Ramos (cell line): ENCODE results near the gene TSPAN14.

Experiments used
- in situ Hi-C: fragments of 300-500 bp; cut with MboI; formaldehyde crosslinking; loops from one replicate; pipeline ENCODE4 v1.14.3; 2022; ENCODE audit warnings: low sequenced_read_pairs; ENCODE audit not compliant: unreplicated experiment

TSPAN14 gene

DNA sequence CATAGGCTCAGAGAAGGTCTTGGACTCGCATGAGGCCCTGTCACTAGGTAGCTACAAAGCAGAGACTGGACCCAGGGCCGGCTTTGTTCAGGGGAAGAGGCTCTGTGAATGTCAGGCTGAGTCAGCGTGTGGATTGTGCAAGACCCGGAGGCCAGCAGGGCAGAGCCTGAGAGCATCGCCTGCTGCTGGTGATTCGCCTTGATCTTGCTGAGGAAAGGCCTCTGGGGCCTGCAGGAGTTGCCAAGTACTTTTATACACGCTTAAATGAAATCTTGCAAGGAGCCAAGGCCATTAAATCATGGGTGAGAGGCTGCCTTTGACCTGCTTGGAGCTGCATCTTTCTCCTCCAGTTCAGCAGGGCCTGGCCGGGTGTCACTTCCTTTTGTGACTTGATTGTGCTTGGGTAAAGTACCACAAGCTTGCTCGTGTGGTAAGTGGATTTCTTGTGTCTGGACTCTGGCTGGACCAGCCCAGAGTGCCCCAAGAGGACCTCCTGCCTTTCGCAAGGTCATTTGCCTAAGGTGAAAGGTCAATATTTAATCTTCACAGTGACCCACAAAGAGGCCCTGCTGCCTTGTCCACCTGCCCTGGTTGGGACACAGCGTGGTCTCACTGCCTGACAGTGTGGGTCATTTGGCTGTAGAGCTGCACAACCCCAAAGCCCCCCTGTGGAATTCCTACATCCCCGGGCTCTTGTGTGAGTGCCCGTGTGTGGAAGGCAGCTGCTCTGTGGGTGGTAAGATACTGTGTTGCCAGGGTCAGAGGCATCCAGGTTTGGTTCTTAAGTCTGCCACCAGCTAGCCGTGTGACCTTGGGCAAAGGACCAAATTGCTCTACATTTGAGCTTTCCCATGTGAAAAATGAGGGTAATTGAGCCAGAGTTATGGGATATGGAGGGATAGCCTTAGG is 45.0 kb downstream of the TSPAN14 start:
- in situ Hi-C loops = no loop called here

DNA sequence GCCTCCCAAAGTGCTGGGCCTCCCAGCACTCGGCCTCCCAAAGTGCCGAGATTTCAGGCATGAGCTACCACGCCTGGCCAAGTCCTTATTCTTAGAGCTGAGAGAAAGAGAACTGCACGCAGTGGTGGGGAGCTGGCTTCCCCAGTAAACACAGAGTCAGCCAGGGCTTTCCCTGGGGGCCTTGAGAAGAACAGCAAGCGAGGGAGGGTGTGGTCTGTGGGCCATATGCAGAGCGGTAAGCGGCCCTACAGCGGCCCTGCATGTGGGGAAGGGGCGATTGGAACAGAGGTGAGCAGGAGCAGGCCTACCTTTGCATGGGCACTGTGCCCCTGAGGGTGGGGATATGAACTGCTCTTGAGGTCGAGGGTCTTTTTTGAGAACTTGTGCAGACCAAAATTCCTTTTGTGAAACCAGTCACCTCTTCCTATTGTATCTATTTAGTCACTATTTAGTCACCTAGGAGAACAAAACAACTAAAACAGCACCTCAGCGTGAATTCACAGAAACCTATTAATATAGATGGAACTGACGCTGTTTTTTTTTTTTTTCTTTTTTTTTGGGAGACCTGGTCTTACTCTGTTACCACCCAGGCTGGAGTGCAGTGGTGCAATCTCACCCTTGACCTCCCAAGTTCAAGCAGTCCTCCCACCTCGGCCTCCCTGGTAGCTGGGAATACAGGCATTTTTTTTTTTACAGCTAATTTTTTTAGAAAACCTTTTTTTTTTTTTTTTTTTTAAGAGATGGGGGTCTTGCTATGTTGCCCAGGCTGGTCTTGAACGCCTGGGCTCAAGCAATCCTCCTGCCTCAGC is 46.7 kb downstream of the TSPAN14 start:
- in situ Hi-C loops = no loop called here

DNA sequence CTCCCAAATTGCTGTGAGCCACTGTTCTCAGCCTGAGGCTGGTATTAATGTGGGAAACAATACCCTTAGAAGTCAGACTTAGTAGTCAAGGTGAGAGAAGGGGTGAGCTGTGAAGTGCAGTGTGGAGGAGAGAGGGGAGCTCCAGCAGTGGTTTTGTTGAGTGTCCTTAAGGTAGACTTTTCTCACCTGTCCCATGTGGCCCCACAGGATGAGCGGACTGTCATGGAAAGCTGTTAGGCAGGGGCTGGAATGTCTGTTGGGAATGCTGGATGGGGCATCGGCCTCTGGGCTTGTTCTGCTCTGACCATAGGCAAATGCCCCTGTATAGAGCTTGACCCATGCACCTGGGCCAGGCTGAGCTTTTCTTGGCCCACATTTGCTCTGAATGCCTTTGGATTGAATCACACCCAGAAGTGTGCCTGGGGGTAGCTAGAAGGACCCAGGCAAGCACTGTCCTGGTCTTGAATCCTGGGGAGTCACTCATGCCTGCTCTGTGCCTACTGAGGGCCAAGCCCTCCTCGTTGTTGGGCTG is 47.3 kb downstream of the TSPAN14 start:
- in situ Hi-C loops = no loop called here

DNA sequence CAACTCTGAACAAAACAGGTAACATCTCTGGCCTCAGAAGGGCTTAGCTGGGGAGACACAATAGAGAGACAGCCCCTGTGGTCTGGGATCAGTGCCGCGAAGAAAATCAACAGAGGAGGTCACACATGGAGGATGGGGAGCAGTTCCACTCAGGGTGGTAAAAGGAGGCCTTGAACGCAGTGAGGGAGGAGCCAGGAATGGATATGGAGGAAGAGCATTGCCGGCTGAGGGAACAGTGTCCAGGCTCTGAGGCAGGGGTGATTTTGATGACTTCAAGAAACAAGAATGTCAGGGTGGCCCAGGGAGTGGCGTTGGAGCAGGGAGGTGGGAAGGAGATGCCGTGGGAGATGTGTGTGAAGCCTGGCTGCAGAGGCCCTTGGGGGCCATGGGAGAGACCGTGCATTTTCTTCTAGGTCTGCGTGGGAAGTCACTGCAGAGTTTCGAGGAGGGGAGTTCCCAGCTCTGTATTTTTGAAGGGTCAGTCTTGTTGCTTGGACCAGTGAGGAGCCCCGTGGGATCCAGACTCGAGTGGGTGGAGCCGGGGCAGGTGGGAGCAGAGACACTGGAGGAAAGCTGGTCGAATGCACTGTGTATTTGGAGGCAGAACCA is 47.9 kb downstream of the TSPAN14 start:
- in situ Hi-C loops = no loop called here

DNA sequence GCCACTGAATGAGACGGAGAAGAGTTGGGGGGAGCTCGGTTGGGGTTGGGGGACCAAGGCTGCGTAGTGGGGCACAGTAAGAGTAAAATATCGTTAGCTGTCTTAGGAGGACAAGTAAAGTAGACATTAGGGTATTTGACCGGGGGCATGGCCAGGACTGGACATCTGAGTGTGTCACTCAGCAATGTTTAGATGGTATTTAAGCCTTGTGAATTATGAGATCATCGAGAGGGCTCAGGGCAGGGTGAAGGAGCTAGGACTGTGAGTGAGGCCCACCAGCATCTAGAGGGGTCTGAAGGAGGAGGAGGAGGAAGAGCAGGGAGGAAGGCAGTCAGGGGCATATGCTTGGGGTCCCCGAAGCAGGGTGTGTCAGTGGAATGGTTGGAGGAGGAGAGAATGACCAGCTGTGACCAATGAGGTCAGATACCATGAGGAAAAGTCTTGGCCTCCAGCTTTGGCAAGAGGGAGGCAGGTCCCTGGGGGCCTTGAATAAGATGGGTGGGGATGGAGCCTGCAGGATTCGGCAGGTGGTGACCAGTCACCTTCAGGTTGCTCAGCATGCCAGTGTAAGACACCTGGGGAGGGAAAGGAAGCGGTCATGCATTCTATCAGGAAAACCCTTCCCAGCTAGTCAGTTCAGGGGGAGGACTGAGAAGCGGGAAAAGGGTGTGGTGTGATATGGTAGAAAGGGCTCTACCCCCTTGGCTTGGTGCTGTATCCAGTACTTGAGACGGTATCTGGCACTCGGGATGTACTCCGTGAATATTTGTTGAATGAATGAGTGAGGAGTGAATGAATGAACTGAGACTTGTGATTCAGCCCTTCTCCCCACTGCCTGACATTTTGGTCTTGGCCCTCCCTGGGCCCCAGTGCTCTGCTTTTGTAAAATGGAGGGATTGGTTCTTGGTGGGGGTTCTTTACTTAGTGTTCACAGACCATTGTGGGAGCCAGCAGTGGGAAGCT is 48.8 kb downstream of the TSPAN14 start:
- in situ Hi-C loops = no loop called here

DNA sequence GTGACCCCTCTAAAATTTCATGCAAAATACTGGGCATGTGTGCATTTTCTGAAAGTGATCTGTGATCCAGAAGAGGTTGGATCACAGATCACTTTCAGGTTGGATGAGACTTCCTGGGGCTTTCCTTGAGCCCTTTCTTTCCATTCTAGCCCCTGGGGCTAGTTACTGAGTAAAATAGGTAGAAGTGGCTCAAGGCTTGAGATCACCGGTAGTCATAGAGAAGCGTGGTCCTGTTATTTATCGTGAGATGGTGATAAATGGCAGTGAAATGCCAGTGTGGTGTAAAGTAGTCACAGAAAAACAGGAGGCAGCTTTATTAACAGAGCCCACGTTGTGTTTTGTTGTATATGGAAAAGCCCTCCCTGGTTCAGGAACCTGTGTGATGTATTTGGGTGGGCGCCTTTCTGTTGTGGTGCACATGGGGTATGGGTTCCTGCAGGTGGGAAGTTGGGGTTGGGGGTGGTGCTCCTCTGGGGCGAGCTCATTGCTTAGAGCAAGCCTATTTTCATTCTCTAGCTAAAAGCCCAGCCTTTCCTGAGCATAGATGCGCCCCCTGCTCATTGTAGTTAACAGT is 49.6 kb downstream of the TSPAN14 start:
- in situ Hi-C loops = no loop called here

DNA sequence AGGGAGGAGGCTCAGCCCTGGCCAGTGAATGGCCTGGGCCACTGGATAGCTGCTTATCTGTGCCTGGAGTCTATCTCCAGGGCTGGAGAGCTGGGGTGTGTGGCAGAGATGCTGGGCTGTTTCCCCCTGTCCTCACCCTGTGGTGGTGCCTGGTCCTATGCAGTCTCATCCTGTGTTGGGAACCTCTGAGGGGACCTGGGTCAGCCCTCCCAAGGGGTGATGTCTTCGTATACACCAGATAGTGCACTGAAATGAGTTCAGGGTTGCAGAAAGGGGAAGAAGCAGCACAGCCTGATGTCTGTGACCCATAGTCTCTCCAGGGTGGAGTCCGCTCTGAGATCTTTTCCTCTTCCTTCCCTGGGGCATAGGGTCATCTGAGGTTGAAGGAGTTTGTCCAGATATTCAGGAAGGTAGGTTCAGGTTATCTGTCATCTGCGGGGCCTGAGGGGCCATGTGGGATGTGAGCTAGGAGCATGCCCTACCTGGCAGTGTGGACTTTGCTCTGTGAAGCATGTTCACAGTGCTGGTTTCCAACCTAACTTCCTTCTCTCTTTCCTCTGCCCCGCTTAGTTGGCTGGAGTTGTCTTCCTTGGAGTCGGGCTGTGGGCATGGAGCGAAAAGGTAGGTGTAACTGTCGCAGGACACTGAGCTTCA is 50.2 kb downstream of the TSPAN14 start:
- in situ Hi-C loops = no loop called here

DNA sequence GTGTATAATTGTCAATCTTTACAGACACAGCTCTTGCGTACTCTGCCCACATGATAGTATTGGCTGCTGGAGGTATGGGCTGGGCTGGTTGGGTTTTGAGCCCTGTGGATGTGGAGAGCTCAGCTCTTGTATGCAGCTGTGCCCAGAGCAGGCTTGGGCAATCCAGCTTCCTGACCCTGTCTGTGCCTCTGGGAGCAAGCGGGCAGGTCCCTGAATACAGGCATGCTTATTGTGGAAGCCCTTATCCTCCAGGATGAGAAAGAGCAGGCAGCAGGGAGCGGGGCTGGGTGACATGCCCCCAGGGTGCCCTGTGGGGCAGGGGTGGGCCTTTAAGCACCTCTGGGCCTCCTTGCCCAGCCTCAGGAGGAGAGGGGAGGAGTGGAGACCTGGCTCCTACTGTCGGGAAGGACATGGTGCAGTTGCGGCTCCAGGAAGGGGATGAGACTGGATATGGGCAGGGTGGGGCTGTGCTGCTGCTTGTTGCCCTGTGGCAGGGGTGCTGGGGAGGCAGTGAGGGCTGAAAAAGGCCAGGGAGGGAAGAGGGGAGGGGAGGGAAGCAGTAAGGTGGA is 50.9 kb downstream of the TSPAN14 start:
- in situ Hi-C loops = loop anchor here (5.0 kb wide), 1 partner anchor 58 kb away; no protein-coding TSS in a partner anchor

DNA sequence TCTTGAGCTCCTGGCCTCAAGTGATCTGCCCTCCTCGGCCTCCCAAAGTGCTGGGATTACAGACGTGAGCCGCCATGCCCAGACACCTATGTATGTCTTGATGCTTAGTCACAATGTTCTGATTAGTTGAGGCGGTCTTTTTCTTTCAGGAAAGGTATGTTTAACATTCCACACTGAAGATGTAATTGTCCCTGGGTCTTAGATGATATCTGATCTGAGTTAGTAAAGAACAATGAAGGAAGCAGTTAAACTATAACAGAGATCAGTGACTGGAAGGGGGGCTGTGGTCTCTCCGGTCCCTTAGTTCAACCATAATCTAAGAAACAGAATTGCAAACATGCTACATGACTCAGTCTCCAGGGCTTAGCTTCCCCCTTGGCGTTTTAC is 52.1 kb downstream of the TSPAN14 start:
- in situ Hi-C loops = loop anchor here (5.0 kb wide), 1 partner anchor 59 kb away; no protein-coding TSS in a partner anchor

DNA sequence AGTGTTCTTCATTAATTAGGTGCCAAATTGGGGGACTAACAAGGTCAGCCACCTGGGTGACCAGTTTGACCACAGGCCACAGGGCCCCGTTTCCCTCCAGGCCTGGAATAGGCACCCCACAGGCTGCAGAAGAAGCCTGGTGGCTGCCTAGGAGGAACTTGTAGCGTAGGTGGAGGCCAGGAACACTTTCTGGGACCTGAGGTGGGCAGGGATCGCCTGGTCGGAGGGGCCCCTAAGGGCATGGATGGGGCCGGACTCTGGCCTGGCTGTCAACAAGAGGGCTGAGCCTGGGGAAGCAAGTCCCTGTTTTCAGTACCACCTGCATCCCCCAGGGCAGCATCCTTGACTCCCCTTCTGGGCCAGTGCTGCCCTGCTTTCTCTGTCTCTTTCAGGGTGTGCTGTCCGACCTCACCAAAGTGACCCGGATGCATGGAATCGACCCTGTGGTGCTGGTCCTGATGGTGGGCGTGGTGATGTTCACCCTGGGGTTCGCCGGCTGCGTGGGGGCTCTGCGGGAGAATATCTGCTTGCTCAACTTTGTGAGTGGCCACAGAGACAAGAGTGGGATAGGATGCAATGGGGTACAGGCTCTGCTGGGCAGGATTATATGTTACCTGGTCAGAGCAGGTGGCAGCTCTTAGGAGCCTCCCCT is 52.9 kb downstream of the TSPAN14 start:
- in situ Hi-C loops = loop anchor here (5.0 kb wide), 1 partner anchor 60 kb away; no protein-coding TSS in a partner anchor

DNA sequence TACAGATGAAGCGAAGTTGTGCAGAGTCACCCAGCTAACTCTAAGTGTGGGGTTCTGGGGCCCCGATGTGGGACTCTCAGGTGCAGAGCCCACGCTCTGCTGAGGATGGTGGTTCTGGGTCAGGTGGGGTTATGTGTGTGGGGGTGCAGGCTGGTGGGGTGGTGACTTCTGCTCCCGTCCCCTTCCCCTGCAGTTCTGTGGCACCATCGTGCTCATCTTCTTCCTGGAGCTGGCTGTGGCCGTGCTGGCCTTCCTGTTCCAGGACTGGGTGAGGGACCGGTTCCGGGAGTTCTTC is 54.9 kb downstream of the TSPAN14 start:
- in situ Hi-C loops = loop anchor here (5.0 kb wide), 1 partner anchor 62 kb away; no protein-coding TSS in a partner anchor

DNA sequence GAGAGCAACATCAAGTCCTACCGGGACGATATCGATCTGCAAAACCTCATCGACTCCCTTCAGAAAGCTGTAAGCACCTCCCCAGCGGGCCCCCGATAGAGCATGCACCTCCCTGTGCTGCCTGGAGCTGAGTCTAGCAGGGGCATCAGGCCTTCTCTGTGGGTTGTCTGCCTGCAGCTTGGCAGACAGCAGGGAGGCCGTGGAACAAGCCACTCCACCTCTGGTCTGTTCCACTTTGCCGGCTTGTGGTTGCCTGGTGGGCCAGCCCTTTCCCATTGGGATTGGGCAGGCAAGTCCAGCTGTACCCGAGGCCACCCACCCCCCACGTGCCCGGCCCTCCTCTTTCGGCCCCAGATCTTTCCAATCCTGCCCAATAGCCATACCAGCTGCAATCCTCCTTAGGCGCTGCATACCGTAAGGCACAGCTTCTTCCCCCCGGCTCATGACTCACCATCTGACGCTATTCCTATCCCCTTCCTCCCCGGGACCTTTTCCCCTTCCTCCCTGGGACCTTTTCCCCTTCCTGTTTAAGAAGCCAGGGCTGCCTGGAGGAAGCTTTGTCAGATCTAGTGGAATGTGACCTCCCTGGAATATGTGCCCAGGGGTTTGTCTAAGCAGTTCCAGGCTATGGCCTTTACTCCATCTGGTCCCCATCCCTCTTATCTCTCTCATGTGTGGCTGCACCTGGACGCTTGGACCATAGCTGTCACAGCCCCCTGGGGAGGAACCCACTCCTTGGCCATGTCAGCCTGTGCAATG is 55.5 kb downstream of the TSPAN14 start:
- in situ Hi-C loops = loop anchor here (5.0 kb wide), 1 partner anchor 62 kb away; no protein-coding TSS in a partner anchor

DNA sequence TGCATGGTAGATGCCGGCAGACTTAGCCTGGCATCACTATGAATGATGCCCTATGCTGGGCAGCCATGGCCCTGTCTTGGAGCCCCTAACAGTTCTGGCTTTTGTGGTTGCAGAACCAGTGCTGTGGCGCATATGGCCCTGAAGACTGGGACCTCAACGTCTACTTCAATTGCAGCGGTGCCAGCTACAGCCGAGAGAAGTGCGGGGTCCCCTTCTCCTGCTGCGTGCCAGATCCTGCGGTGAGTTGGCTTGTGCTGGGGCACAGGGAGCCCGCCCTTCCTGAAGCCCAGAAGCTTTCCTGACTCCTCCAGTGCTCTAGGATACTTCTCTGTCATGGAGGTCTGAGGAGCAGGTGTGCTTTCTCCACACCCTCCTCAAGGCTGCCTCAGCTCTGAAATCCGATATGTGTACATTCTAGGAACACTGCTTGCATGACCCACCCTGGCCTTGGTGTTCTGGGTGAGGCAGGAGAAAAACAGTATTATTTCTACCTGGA is 58.0 kb downstream of the TSPAN14 start:
- in situ Hi-C loops = no loop called here

DNA sequence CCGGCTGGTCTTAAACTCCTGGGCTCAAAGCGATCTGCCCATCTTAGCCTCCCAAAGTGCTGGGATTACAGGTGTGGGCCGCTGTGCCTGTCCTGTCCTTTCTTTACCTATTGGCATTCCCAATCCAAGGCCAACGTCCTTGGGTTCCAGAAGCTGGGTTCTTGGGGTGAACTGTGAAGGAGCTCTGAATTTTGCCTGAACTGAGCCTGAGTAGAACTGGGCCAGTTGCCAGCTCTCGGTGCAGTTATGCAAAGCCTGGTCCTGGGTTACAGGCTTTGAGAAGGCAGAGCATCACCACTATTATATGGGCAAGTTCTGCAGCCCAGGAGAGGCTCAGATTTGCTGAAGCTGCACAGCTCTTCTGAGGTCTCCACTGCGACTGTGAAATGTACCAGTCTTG is 59.0 kb downstream of the TSPAN14 start:
- in situ Hi-C loops = no loop called here

DNA sequence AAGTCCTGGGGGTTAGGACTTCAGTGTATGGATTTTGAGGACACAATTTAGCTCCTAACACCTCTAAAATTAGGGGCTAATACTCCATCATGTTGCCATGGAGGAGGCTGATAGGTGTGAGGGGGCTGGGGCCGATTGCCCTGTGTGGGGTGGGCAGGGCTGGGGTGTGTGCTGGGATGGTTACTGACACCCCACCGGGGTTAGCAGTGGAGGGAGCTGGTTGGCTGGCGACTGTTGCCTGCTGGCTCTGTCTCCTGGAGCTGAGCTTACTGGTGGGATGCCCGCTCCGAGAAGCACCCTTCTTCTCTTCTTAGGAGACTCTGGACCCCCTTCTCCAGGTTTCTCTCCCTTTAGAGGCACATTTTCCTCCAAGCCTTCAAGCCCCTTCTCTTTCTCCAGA is 61.4 kb downstream of the TSPAN14 start:
- in situ Hi-C loops = no loop called here

DNA sequence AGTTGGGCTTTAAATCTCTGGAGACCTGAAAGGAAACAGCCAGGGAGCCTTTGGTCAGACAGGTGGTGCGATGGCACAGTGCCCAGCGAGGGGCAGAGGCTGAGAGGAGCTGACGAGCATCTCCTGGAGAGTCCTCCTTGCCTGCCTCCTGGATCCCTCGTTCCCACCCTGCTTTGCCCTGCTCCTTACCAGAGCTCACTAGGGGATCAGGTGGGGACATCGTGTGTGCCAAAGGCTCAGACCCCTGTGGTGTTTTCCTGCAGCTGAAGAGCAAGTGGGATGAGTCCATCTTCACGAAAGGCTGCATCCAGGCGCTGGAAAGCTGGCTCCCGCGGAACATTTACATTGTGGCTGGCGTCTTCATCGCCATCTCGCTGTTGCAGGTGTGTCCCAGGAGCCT is 61.8 kb downstream of the TSPAN14 start:
- in situ Hi-C loops = no loop called here

DNA sequence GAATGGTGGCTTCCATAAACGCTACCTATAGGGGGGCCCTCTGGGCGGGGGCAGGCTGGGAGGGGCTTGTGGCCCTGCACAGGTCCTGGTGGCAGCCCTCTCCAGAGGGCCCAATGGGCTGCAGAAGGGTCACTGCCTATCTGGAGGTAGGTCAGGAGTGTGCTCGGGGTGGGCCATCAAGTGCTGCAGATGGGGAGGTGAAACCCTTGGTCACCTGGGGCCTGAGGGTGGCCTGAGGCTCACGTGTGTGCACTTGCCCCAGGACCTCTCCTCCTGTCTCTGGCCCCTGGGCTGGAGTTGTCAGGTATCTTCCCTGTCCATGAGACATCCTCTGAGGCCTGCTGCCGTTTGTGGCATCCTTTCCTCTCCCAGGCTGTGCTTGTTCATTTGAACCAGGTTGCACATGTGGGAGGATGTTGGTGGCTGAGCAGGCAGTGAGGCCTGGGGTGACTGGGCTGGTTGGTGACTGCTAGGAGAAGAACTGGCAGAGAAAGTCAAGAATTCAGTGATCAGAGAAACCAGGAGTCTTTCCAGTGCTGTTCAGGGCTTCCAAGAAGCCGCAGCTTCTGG is 62.5 kb downstream of the TSPAN14 start:
- in situ Hi-C loops = no loop called here
